ENCODE results near the gene ATP11A. TPM values are rescaled to one million over a fixed set of nuclear protein-coding genes. Genes with fewer than 3 reads are reported as not detected.
"Not testable (repeated sequence)": the region's sequence is repeated elsewhere in the genome, so short reads cannot be mapped to it uniquely, and the experiment has no call there.

ATP11A gene
- total RNA-seq, 2 experiments from 2014 or later = 63.1 to 68.4 TPM

GRCh38 chr13:112702986-112703379 is 13.1 kb downstream of the ATP11A start:
- no peaks in the 10 kb centered on the region for H3K9me3 Mint-ChIP-seq
- POLR2A ChIA-PET = no interaction called here
- CTCF ChIA-PET = no interaction called here
- no peaks in the 10 kb centered on the region for H3K27me3 Mint-ChIP-seq
- no peaks in the 10 kb centered on the region for H3K36me3 Mint-ChIP-seq (ENCODE audit: low read depth)
- peaks cover 35% of the 10 kb centered on the region for H3K4me1 Mint-ChIP-seq
- no peak overlapping the region for H3K27ac Mint-ChIP-seq
- H3K4me3 Mint-ChIP-seq = no peak overlapping the region
- DNase-seq = no peak

GRCh38 chr13:112703449-112704284 is 13.8 kb downstream of the ATP11A start:
- Mint-ChIP-seq H3K4me3 (no peak overlapping the region), H3K9me3 (no peaks in the 10 kb centered on the region), H3K27ac (no peak overlapping the region), H3K4me1 (peaks cover 31% of the 10 kb centered on the region), H3K27me3 (no peaks in the 10 kb centered on the region), H3K36me3 (ENCODE audit: low read depth) (no peaks in the 10 kb centered on the region)
- ChIA-PET POLR2A (no interaction called here), CTCF (no interaction called here)
- no peak for DNase-seq

GRCh38 chr13:112704308-112705145 is 14.7 kb downstream of the ATP11A start:
- H3K4me3 Mint-ChIP-seq = no peak overlapping the region
- H3K27ac Mint-ChIP-seq = no peak overlapping the region
- H3K9me3 Mint-ChIP-seq = no peaks in the 10 kb centered on the region
- H3K4me1 Mint-ChIP-seq = peaks cover 25% of the 10 kb centered on the region
- CTCF ChIA-PET = interaction anchor here (1.1 kb wide), 1 partner anchor 29 kb away, joined by 3 read pairs; no protein-coding TSS in a partner anchor
- POLR2A ChIA-PET = no interaction called here
- no peaks in the 10 kb centered on the region for H3K36me3 Mint-ChIP-seq (ENCODE audit: low read depth)
- DNase-seq = no peak
- H3K27me3 Mint-ChIP-seq = no peaks in the 10 kb centered on the region

- Mint-ChIP-seq H3K27ac (no peak overlapping the region), H3K9me3 (no peaks in the 10 kb centered on the region), H3K36me3 (ENCODE audit: low read depth) (no peaks in the 10 kb centered on the region), H3K27me3 (no peaks in the 10 kb centered on the region), H3K4me1 (peaks cover 25% of the 10 kb centered on the region), H3K4me3 (no peak overlapping the region)
- POLR2A ChIA-PET = no interaction called here
- DNase-seq = no peak
- CTCF ChIA-PET = interaction anchor here (0.8 to 1.1 kb wide), 2 partner anchors 10 to 30 kb away, joined by 3 read pairs; no protein-coding TSS in a partner anchor
Observed at GRCh38 chr13:112705286-112705685, 15.4 kb downstream of the ATP11A start.

GRCh38 chr13:112706171-112706570 is 16.3 kb downstream of the ATP11A start:
- POLR2A ChIA-PET = no interaction called here
- no peaks in the 10 kb centered on the region for H3K36me3 Mint-ChIP-seq (ENCODE audit: low read depth)
- DNase-seq = no peak
- peaks cover 25% of the 10 kb centered on the region for H3K4me1 Mint-ChIP-seq
- H3K27me3 Mint-ChIP-seq = no peaks in the 10 kb centered on the region
- H3K4me3 Mint-ChIP-seq = no peak overlapping the region
- H3K27ac Mint-ChIP-seq = no peak overlapping the region
- H3K9me3 Mint-ChIP-seq = no peaks in the 10 kb centered on the region
- CTCF ChIA-PET = interaction anchor here (0.8 kb wide), 1 partner anchor 9 kb away, joined by 3 read pairs; no protein-coding TSS in a partner anchor

GRCh38 chr13:112708560-112709240 is 18.9 kb downstream of the ATP11A start:
- H3K4me3 Mint-ChIP-seq = no peak overlapping the region
- no peaks in the 10 kb centered on the region for H3K9me3 Mint-ChIP-seq
- peaks cover 12% of the 10 kb centered on the region for H3K4me1 Mint-ChIP-seq
- no peak overlapping the region for H3K27ac Mint-ChIP-seq
- POLR2A ChIA-PET = no interaction called here
- CTCF ChIA-PET = interaction anchor here (1.0 kb wide), 1 partner anchor 23 kb away, joined by 5 read pairs; no protein-coding TSS in a partner anchor
- no peaks in the 10 kb centered on the region for H3K27me3 Mint-ChIP-seq
- H3K36me3 Mint-ChIP-seq (ENCODE audit: low read depth) = no peaks in the 10 kb centered on the region
- DNase-seq = no peak

GRCh38 chr13:112709316-112709715 is 19.5 kb downstream of the ATP11A start:
- POLR2A ChIA-PET; H3K4me1 Mint-ChIP-seq; H3K27ac Mint-ChIP-seq; H3K36me3 Mint-ChIP-seq (ENCODE audit: low read depth); H3K27me3 Mint-ChIP-seq; DNase-seq; H3K9me3 Mint-ChIP-seq; H3K4me3 Mint-ChIP-seq: not testable (repeated sequence)
- CTCF ChIA-PET = interaction anchor here (0.6 kb wide), 1 partner anchor 97 kb away, joined by 3 read pairs; no protein-coding TSS in a partner anchor

GRCh38 chr13:112709825-112710783 is 20.3 kb downstream of the ATP11A start:
- ChIA-PET CTCF (interaction anchor here (0.6 kb wide), 1 partner anchor 98 kb away, joined by 3 read pairs; no protein-coding TSS in a partner anchor), POLR2A (no interaction called here)

GRCh38 chr13:112710855-112711527 is 21.2 kb downstream of the ATP11A start:
- Mint-ChIP-seq H3K4me3 (no peak overlapping the region), H3K27me3 (no peaks in the 10 kb centered on the region), H3K9me3 (no peaks in the 10 kb centered on the region), H3K4me1 (no peaks in the 10 kb centered on the region), H3K36me3 (ENCODE audit: low read depth) (no peaks in the 10 kb centered on the region), H3K27ac (no peak overlapping the region)
- DNase-seq = no peak
- CTCF ChIA-PET = no interaction called here
- POLR2A ChIA-PET = no interaction called here

More at GRCh38 chr13:112709825-112710783, 20.3 kb downstream of the ATP11A start:
- no peak for DNase-seq
- H3K27ac Mint-ChIP-seq = no peak overlapping the region
- H3K4me1 Mint-ChIP-seq = no peaks in the 10 kb centered on the region
- no peaks in the 10 kb centered on the region for H3K9me3 Mint-ChIP-seq
- no peaks in the 10 kb centered on the region for H3K27me3 Mint-ChIP-seq
- no peak overlapping the region for H3K4me3 Mint-ChIP-seq
- no peaks in the 10 kb centered on the region for H3K36me3 Mint-ChIP-seq (ENCODE audit: low read depth)

GRCh38 chr13:112711528-112712265 is 21.9 kb downstream of the ATP11A start:
- no peaks in the 10 kb centered on the region for H3K9me3 Mint-ChIP-seq
- H3K4me1 Mint-ChIP-seq = no peaks in the 10 kb centered on the region
- H3K4me3 Mint-ChIP-seq = no peak overlapping the region
- H3K27me3 Mint-ChIP-seq = no peaks in the 10 kb centered on the region
- DNase-seq = no peak
- ChIA-PET CTCF (interaction anchor here (0.8 kb wide), 1 partner anchor 14 kb away, joined by 3 read pairs; no protein-coding TSS in a partner anchor), POLR2A (no interaction called here)
- H3K36me3 Mint-ChIP-seq (ENCODE audit: low read depth) = no peaks in the 10 kb centered on the region
- H3K27ac Mint-ChIP-seq = no peak overlapping the region

All from activated CD4-positive, alpha-beta T cell treated with anti-CD3 and anti-CD28 coated beads, Interleukin-2, amount 10 ng/mL, durations not matched to agents 7 days and 5 days (primary cell).